Ovary (tissue), 9 donors: ENCODE results near the gene ZC4H2. TPM values are rescaled to one million over a fixed set of nuclear protein-coding genes. Genes with fewer than 3 reads are reported as not detected.
A peak's percentile ranks its signal among the peaks of the same experiment; 100 is the strongest.

Experiments
- DNase-seq, 5 donors: peaks; one replicate each; pipeline ENCODE4 v3.0.0-alpha.2; 2019 to 2020
- H3K27ac ChIP-seq, 2 donors: fragments of 200-600 bp; one replicate each; pipeline versions ENCODE4 v1.5.1 to v1.8.0; 2019 to 2022
- H3K27me3 ChIP-seq: fragments of 200-600 bp; one replicate; pipeline ENCODE4 v1.8.0; 2022
- H3K36me3 ChIP-seq: fragments of 200-600 bp; sonication (generic); one replicate; pipeline ENCODE4 v1.5.1; 2019
- H3K4me1 ChIP-seq: one replicate; pipeline ENCODE4 v1.8.1; 2013; ENCODE audit warnings: mild to moderate bottlenecking, moderate library complexity; ENCODE audit not compliant: insufficient read depth
- H3K4me3 ChIP-seq: fragments of 200-600 bp; sonication (generic); one replicate; pipeline ENCODE4 v1.5.1; 2017
- H3K9me3 ChIP-seq, 2 donors: fragments of 200-600 bp in 1 of 2; sonication (generic) in 1 of 2; one replicate each; pipeline versions ENCODE4 v1.5.1 to v1.8.1; 2013 to 2019; ENCODE audit warnings: mild to moderate bottlenecking in 1 of 2, moderate library complexity in 1 of 2
- EP300 ChIP-seq: sonication (generic); formaldehyde crosslinking; IDR thresholded peaks from one replicate; pipeline ENCODE4 v1.6.1; 2017; ENCODE audit warnings: antibody characterized with exemption
- POLR2A ChIP-seq: fragments of 450-650 bp; IDR thresholded peaks from one replicate; pipeline ENCODE4 v1.6.1; 2017; ENCODE audit warnings: antibody characterized with exemption, mild to moderate bottlenecking, moderate library complexity
- WGBS, 3 donors: extraction: QIAGEN DNeasy Blood & Tissue Kit in 1 of 3; methylation state at CpG; one replicate each; pipeline versions ENCODE4 v1.1.5 to v1.1.7; 2013 to 2017; 5-methylcytosine and 5-hydroxymethylcytosine counted together
- intact Hi-C, 4 donors: fragments of 100-400 bp; cut with DNase I; formaldehyde crosslinking; loops; one replicate each; pipeline versions ENCODE4 v1.11.0 to v1.15.1; 2022 to 2023
- polyA plus RNA-seq, 2 donors: library from polyadenylated mRNA; stranded (reverse); fragments of 200-250 nt in 1 of 2; fragments of 350-450 nt in 1 of 2; fragmentation: Illumina TruSeq in 1 of 2; extraction: RNeasy Lipid Tissue Mini Kit (QIAGEN cat#74804) in 1 of 2; gene quantifications; one replicate each; pipeline ENCODE4 v1.2.3, GENCODE V29; 2013 to 2014
- total RNA-seq, 7 donors: library from RNA; depleted of rRNA in 2 of 7; stranded (reverse); fragments of >200 nt in 2 of 7; fragmentation: NEBNext Ultra II Directional in 3 of 7; extraction: Animal tissue kit (Norgen Biotek cat#: 25700) in 3 of 7; gene quantifications; one replicate each; pipeline versions ENCODE4 v1.1.0 to v1.2.4, GENCODE V29; 2016 to 2023
- TF ChIP-seq, protein P1 (sequence below), 3 donors: fragments of 450-650 bp in 2 of 3; fragments of 200-600 bp in 1 of 3; IDR thresholded peaks; one replicate each; pipeline versions ENCODE4 v1.5.1 to v1.8.0; 2016 to 2022; ENCODE audit warnings: antibody characterized with exemption in 3 of 3, mild to moderate bottlenecking in 1 of 3
- donor health status: DM: no; HTN: no; CAD: no; lungs with moderate emphysema.
- donor health status: DM: no; HTN: no; CAD: no.
- donor health status: Bipolar disorder and iron deficiency.
- donor health status: DM: yes; HTN: yes; CAD: no.
- donor health status: DM: no; HTN: no; CAD: no.
- donor health status: DM: yes; HTN: yes; CAD: no.

Gene ZC4H2
- total and polyA plus RNA-seq, 9 donors: 9.3 to 23.0 (median 11.8) TPM

DNA sequence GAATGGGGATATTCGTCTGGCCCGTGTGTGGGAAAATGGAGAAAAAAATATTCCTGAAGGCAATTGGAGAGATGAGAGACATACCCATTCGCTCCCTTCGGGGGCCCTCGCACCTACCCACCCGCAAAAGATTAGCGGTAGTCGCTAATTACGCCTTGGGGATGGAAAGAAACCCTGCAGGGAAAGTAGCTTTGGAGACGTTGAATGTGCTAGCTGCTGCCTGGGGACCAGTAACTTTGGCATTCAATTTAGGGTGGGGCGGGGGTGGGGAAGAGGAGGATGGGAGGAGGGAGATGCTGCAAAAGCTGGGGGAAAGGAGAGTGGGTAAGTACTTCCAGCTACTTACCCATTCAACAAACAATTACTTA, 407 bp upstream of the ZC4H2 start:
- Histone ChIP-seq H3K27ac (no peak overlapping the region), H3K27me3 (no peaks in the 10 kb centered on the region), H3K9me3 (no peaks in the 10 kb centered on the region), H3K36me3 (no peaks in the 10 kb centered on the region), H3K4me1 (no peaks in the 10 kb centered on the region), H3K4me3 (peak overlapping the region; percentile 46)
- intact Hi-C loops: no loop called here
- 18 to 32% (median 20%) methylated on average over 11 of the region's 11 CpGs for WGBS, 3 donors
- DNase-seq: no peak
- TF ChIP-seq, protein P1, sequence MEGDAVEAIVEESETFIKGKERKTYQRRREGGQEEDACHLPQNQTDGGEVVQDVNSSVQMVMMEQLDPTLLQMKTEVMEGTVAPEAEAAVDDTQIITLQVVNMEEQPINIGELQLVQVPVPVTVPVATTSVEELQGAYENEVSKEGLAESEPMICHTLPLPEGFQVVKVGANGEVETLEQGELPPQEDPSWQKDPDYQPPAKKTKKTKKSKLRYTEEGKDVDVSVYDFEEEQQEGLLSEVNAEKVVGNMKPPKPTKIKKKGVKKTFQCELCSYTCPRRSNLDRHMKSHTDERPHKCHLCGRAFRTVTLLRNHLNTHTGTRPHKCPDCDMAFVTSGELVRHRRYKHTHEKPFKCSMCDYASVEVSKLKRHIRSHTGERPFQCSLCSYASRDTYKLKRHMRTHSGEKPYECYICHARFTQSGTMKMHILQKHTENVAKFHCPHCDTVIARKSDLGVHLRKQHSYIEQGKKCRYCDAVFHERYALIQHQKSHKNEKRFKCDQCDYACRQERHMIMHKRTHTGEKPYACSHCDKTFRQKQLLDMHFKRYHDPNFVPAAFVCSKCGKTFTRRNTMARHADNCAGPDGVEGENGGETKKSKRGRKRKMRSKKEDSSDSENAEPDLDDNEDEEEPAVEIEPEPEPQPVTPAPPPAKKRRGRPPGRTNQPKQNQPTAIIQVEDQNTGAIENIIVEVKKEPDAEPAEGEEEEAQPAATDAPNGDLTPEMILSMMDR (IDR thresholded peaks at IDR 0.05): no peak
- TF ChIP-seq POLR2A (no peak), EP300 (no peak)

DNA sequence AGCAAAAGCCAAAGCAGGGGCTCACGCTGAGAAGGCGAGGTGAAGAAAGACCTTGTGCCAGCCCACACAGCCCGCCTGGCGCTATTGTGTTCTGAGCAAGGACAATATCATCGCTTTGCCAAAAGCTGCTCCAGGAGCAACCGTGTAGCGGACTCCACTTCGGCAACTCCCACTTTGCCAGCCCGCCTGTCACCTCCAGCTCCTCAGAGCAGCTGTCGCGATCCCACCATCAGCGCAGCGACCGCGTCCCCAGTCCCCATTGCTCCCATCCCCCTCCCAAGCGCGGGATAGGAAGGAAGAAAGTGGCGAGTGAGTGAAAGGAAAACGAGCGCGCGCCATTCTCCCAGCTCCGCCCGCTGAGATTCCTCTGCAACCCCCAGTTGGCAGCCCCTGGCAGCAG, 759 bp downstream of the ZC4H2 start:
- intact Hi-C loops: no loop called here
- Histone ChIP-seq H3K4me3 (peak overlapping the region; percentile 46), H3K27me3 (no peaks in the 10 kb centered on the region), H3K4me1 (no peaks in the 10 kb centered on the region), H3K36me3 (no peaks in the 10 kb centered on the region), H3K9me3 (no peaks in the 10 kb centered on the region), H3K27ac (peak overlapping the region in 1 of 2 donors; percentile 27)
- TF ChIP-seq, protein P1 (IDR thresholded peaks at IDR 0.05): no peak
- no peak for TF ChIP-seq EP300
- DNase-seq: peak; percentile 8 to 40 (median 30)
- WGBS, 3 donors: 18 to 29% (median 21%) methylated on average over 24 of the region's 24 CpGs

DNA sequence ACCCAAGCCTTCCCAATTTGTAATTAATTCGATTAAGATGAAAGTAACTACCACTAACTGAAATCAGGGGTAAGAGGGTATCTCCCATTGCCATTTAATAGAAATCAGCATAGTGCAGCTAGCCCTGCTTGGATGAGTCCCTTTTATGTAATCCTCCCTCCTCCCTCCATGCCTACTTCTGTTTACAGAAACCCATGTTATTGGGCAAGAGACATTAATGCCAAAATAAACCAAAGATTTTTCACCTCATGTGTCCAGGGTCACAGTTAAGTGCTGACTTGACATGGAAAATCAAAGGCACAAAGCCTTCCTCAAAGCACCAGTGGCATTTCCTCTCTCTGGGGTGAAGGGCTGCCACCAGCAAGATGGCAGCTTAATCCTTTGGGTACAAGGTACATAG, 50.8 kb downstream of the ZC4H2 start:
- no peak for DNase-seq
- H3K27me3 ChIP-seq: no peaks in the 10 kb centered on the region
- H3K4me1 ChIP-seq: no peaks in the 10 kb centered on the region
- no peaks in the 10 kb centered on the region for H3K36me3 ChIP-seq
- no peaks in the 10 kb centered on the region for H3K9me3 ChIP-seq
- H3K4me3 ChIP-seq: no peak overlapping the region
- H3K27ac ChIP-seq: no peak overlapping the region
- TF ChIP-seq POLR2A: no peak
- TF ChIP-seq, protein P1 (IDR thresholded peaks at IDR 0.05): no peak
- TF ChIP-seq EP300: no peak
- WGBS, 3 donors: 53 to 60% (median 53%) methylated on average over 1 of the region's 1 CpG
- intact Hi-C loops: no loop called here

DNA sequence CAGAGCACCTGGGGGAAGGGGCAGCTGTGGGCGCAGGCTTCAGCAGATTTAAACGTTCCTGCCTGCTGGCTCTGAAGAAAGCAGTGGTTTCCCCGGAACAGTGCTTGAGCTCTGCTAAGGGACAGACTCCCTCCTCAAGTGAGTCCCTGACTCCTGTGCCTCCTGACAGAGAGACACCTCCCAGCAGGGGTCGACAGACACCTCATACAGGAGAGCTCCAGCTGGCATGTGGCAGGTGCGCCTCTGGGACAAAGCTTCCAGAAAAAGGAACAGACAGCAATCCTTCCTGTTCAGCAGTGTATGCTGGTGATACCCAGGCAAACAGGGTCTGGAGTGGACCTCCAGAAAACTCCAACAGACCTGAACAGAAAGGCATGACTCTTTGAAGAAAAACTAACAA, 68.1 kb downstream of the ZC4H2 start:
- Histone ChIP-seq H3K4me3 (no peak overlapping the region), H3K9me3 (no peaks in the 10 kb centered on the region), H3K27me3 (no peaks in the 10 kb centered on the region), H3K27ac (no peak overlapping the region), H3K36me3 (no peaks in the 10 kb centered on the region), H3K4me1 (no peaks in the 10 kb centered on the region)
- TF ChIP-seq POLR2A (no peak), EP300 (no peak)
- TF ChIP-seq, protein P1 (IDR thresholded peaks at IDR 0.05): no peak
- intact Hi-C loops: no loop called here
- DNase-seq: no peak
- 76 to 86% (median 79%) methylated on average over 5 of the region's 5 CpGs for WGBS, 3 donors
